ENCODE results near the gene ST6GALNAC3. TPM values are rescaled to one million over a fixed set of nuclear protein-coding genes. Genes with fewer than 3 reads are reported as not detected.

Gene ST6GALNAC3
- total RNA-seq, 4 donors from 2014 or later: 9.7 to 34.0 (median 14.1) TPM

DNA sequence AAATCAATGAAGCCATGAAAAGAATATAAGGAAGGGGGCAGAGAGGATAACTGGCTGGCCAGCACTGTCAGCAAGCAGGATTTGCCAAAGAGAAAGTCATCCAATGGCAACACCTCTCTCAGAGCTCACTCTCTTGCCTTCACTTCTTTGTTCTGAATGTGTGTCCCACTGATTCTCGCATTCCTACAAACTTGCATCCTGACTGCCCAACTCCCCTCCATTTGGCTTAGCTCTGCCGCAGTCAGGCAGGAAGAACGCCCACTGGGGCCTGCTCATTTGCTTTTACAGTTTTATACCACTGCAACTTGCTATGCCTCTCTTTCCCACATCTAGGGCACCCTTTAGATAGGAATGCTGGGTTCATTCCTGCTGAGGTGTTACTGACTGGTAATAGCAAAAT is 428.6 kb downstream of the ST6GALNAC3 start:
- DNase-seq (ENCODE audit: low spot score) (no peak), ATAC-seq (ENCODE audit: low FRiP score) (no peak)
- TF ChIP-seq, protein P1, sequence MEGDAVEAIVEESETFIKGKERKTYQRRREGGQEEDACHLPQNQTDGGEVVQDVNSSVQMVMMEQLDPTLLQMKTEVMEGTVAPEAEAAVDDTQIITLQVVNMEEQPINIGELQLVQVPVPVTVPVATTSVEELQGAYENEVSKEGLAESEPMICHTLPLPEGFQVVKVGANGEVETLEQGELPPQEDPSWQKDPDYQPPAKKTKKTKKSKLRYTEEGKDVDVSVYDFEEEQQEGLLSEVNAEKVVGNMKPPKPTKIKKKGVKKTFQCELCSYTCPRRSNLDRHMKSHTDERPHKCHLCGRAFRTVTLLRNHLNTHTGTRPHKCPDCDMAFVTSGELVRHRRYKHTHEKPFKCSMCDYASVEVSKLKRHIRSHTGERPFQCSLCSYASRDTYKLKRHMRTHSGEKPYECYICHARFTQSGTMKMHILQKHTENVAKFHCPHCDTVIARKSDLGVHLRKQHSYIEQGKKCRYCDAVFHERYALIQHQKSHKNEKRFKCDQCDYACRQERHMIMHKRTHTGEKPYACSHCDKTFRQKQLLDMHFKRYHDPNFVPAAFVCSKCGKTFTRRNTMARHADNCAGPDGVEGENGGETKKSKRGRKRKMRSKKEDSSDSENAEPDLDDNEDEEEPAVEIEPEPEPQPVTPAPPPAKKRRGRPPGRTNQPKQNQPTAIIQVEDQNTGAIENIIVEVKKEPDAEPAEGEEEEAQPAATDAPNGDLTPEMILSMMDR (IDR thresholded peaks at IDR 0.05): no peak

DNA sequence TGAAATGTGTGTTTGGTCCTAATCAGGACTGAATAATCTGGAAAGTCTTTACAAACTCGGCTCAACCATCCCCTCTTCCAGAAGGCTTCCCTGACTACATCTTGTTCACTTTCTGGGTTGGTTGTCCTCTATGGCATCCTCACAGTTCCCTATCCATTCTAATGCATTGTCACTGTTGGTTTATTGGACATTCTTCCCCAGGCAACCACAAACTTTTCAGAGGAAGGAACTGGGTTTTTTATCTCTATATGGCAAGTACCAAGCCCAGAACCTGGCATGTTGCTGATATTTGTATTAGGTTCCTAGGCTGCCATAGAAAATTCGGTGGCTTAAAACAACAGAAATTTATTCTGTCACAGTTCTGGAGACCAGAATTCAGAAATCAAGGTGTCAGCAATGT is 429.2 kb downstream of the ST6GALNAC3 start:
- DNase-seq (ENCODE audit: low spot score) (no peak), ATAC-seq (ENCODE audit: low FRiP score) (no peak)
- TF ChIP-seq, protein P1 (IDR thresholded peaks at IDR 0.05): no peak

GRCh38 chr1:76507376-76507775 is 432.8 kb downstream of the ST6GALNAC3 start:
- TF ChIP-seq, protein P1 (IDR thresholded peaks at IDR 0.05): no peak
- DNase-seq (ENCODE audit: low spot score): no peak
- ATAC-seq (ENCODE audit: low FRiP score): no peak

DNA sequence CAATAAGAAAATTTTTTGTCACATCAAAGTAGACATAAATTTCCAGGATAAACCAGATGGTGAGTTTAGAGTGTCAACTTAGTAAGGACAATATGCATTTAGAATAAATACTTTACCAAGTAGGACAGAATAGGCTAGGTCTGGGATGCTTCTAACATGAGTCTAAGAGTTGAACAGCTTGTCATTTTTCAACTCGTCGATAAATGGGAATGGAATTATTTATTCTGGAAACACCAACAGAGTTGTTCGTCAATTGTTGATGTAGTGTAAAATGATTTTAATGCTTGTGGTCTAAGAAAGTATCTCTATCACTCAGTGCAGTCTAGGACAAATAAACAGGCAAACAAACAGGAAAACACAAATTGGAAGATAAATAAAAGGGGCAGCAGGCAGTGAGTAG is 434.3 kb downstream of the ST6GALNAC3 start:
- DNase-seq (ENCODE audit: low spot score) (no peak), ATAC-seq (ENCODE audit: low FRiP score) (no peak)
- TF ChIP-seq, protein P1 (IDR thresholded peaks at IDR 0.05): no peak

GRCh38 chr1:76510672-76511557 is 436.4 kb downstream of the ST6GALNAC3 start:
- DNase-seq (ENCODE audit: low spot score) (no peak), ATAC-seq (ENCODE audit: low FRiP score) (no peak)
- TF ChIP-seq, protein P1 (IDR thresholded peaks at IDR 0.05): no peak

DNA sequence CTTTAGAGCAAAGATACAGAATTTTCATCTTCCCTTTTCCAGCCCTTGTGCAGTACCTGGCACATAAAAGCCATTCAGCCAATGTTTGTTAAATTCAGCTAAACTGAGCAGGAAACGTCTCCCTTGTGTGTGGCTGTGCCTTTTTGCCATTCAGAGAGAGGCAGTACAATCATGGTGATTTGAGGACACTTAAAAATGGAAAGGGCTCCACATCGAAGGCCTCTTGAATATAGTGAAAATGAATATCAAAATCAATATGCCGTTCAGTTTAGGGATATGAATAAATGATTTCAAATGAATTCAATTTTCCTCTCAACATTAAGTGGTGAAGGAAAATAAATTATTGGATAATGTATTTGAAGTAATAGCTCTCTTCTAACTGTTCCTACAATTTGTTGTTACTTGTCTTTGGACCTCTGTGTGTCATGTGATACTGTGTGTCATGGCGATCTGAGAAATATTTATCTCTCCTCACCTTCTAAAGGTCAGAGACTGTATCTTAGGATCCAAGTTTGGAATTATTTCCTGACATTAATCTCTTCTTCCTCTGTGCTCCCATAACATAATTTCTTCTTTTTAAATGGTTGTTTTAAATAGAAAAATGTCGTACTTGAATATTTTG is 437.1 kb downstream of the ST6GALNAC3 start:
- no peak for ATAC-seq (ENCODE audit: low FRiP score)
- TF ChIP-seq, protein P1 (IDR thresholded peaks at IDR 0.05): no peak
- DNase-seq (ENCODE audit: low spot score): no peak

All from omental fat pad (tissue), 4 donors.